ENCODE data around the gene SDK1.

DNA sequence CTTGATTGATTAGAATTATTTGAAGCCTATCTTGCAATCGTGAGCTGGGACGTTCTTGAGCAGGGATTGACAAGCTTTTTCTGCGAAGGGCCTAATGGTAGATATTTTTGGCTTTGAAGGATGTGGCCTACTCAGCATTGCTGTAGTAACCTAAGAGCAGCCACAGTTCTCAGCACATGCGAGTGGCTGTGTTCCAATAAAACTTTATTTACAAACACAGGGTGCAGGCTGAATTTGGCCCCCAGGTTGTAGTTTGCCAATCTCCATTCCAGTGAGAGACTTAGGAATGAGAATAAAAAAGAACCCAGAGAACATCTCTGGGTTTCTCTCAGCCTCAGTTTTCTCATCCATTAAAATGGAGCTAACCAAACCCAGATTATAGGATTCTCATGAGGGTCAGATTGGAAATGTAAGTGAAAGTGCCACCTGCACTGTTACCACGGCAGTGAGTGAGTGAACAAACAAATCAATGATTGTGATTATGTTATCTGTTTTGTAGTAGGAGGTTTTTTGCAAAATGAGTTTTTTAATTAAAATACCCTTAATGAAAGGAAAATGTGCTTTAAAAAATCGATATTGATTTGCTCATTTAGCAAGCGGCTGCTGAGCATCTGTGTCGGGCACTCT, 664.0 kb downstream of the SDK1 start:
- TF ChIP-seq, protein P1, sequence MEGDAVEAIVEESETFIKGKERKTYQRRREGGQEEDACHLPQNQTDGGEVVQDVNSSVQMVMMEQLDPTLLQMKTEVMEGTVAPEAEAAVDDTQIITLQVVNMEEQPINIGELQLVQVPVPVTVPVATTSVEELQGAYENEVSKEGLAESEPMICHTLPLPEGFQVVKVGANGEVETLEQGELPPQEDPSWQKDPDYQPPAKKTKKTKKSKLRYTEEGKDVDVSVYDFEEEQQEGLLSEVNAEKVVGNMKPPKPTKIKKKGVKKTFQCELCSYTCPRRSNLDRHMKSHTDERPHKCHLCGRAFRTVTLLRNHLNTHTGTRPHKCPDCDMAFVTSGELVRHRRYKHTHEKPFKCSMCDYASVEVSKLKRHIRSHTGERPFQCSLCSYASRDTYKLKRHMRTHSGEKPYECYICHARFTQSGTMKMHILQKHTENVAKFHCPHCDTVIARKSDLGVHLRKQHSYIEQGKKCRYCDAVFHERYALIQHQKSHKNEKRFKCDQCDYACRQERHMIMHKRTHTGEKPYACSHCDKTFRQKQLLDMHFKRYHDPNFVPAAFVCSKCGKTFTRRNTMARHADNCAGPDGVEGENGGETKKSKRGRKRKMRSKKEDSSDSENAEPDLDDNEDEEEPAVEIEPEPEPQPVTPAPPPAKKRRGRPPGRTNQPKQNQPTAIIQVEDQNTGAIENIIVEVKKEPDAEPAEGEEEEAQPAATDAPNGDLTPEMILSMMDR (conservative IDR thresholded peaks at IDR 0.05; ENCODE audit: low read length) = no peak
- no peak for TF ChIP-seq EZH2phosphoT487 (IDR thresholded peaks at IDR 0.05; ENCODE audit: borderline replicate concordance, low read depth, low read length)

All from OCI-LY7 (cell line).